Inferior parietal cortex (tissue), 1 donor: ENCODE results near the gene RIN2.

Experiments used
- DNase-seq: peaks from one replicate; pipeline ENCODE4 v3.0.0-alpha.2; 2016; ENCODE audit errors: extremely low spot score

The RIN2 gene, protein sequence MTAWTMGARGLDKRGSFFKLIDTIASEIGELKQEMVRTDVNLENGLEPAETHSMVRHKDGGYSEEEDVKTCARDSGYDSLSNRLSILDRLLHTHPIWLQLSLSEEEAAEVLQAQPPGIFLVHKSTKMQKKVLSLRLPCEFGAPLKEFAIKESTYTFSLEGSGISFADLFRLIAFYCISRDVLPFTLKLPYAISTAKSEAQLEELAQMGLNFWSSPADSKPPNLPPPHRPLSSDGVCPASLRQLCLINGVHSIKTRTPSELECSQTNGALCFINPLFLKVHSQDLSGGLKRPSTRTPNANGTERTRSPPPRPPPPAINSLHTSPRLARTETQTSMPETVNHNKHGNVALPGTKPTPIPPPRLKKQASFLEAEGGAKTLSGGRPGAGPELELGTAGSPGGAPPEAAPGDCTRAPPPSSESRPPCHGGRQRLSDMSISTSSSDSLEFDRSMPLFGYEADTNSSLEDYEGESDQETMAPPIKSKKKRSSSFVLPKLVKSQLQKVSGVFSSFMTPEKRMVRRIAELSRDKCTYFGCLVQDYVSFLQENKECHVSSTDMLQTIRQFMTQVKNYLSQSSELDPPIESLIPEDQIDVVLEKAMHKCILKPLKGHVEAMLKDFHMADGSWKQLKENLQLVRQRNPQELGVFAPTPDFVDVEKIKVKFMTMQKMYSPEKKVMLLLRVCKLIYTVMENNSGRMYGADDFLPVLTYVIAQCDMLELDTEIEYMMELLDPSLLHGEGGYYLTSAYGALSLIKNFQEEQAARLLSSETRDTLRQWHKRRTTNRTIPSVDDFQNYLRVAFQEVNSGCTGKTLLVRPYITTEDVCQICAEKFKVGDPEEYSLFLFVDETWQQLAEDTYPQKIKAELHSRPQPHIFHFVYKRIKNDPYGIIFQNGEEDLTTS

DNA sequence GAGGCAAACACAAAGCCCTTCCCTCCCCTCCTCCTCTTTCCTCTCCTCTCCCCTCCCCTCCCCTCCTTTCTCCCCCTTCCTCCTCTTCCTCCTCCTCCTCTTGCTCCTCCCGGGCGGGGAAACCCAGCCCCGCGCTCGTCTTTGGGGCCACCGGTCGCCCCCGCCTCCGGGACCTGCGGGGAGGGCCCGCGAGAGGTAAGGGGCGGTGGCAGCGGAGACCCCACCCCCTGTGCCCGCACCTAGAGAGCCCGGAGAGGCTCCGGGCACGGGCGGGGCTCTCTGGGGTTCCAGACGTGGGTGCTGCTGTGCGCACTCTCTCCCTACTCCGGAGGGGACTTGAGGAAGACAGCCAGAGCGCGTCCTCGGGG, at the start of gene RIN2:
Gene RIN2 (plus strand): TSS at position 126 of the 368 bp plus-strand sequence. CDS start 131,344 bp downstream, outside the sequence.
- no peak for DNase-seq

DNA sequence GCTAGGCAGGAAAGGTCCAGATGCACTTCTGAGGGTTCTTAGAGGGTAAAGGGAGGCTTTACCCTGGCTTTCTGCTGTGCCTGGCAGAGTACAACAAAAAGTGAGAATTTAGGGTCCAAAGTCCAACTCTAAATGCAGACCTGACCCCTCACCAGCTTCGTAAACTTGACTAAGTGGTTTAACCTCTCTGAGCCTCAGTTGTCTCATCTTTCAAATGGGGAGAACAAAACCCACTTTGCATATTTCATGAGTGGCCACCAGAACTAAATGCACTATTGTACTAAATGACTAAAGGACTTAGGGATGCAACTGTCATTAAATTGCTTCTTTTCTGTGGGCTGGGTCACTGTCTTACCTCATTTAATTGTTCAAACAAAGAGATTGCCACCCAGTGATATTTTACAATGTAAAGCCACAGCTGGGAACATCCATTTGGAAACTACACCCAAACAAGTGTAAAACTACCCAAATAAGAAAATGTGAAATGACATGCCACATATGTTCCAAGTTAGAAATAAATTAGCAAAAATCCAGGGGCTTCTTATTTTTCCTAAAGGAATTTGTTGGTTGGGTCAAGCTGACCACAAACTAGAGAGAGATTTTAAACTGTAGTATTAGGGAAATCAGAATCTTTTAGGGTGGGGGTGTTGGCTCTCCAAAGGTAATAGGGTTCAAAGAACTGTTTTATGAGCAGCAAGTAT, 48.3 kb upstream of the RIN2 start:
- no peak for DNase-seq

DNA sequence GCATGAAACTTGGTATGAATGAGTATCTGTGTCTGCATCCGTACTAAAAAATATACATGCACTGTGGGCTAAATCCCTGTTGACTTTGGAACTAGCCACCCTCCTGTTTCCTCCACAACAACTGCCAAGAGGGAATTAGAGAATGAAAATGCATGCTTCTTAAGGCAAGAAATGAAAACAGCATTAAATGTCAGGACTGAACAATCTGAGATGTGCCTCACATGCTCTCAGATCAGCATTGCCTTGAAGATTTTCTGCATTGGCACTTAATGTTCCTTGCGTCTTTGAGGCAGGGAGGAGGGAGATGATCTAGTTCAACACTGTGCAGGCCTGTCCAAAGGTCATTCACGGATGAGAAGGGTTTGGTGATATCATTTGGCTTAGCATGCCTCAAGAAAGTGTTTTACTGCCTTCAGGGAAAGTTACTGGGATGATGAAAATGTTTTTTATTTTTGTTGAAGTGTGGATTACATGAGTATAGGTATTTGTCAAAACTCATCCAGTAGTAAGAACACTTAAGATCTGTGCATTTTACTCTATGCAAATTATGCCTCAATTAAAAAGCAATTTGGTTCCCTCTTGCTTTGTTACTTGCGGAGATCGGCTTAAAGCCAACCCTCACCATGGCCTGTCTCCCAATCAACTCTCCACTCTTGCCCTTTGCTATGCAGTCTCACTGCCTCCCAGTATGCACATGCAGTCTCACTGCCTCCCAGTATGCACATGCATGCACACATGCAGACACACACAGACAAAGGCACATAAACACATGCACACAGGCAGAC, 47.5 kb upstream of the RIN2 start:
- no peak for DNase-seq

DNA sequence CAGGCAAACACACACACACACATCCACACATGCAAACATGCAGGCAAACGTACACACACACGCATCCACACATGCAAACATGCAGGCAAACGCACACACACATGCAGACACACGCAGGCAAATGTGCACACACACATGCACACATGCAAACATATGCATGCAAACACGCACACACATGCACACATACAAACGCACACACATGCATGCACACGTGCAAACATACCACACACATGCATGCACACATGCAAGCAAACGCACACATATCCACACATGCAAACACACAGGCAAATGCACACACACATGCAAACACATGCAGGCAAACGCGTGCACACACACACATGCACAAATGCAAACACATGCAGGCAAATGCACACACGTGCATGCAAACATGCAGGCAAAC, 46.9 kb upstream of the RIN2 start:
- DNase-seq = no peak

DNA sequence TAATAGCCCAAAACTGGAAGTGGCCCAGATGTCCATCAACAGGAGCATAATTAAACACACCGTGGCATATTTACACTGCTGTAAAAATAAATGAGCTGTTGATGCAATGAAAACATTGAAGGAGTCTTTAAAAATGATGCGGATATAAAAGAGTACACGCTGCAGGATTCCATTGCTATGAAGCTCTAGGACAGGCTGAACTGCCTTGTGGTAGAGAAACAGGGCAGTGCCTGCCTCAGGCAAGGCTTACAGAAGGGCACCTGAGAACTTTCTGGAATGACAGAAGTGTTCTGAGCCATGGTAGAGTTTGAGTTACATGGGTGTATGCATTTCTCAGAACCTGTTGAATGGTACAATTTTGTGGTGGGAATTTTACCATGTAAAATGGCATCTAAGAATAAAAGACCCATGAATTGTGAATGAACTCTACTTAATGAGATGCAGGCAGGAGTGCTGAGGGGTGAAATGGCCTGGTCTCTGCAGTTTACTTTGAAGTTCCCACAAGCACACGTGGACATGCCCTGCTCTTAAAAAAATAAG, 45.3 kb upstream of the RIN2 start:
- DNase-seq = no peak

DNA sequence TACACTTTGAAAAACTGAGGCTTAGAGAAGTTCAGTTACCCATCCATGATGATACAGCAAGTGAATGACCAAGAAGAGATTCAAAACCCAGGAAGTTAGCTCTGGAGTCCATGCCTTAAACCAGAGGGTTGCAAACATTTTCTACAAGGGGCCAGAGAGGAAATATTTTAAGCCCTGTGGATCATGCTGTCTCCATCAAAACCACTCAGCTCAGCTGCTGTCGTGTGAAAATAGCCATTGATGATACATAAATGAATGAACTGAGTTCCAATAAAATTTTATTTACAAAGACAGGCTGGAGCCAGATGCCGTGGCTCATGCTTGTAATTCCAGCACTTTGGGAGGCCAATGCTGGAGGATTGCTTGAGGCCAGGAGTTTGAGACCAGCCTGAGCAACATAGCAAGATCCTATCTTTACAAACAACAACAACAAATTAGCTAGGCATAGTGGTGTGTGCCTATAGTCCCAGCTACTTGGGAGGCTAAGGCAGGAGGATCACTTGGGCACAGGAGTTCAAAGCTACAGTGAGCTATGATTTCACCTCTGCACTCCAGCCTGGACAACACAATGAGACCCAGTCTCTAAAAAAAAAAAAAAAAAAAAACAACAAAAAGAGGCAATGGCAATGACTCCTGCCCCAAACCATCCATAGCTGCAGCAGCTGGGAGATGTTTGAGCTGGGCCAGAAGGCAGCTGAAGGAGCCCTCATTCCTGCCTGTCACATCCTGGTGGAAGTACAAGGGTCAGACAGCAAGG, 44.1 kb upstream of the RIN2 start:
- no peak for DNase-seq

DNA sequence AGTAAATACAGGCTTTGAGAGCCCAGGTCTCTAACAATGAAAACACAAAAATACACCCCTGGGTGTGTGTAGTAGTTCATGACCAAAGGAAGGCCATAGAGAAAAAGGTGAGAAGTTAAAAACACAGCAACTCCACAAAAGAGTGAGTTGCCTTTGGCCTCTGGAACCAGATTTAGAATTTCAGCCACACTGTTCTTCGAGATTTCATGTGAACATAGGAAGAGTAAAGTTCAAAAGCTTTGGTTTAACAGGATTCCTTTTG, 43.5 kb upstream of the RIN2 start:
- DNase-seq = no peak

DNA sequence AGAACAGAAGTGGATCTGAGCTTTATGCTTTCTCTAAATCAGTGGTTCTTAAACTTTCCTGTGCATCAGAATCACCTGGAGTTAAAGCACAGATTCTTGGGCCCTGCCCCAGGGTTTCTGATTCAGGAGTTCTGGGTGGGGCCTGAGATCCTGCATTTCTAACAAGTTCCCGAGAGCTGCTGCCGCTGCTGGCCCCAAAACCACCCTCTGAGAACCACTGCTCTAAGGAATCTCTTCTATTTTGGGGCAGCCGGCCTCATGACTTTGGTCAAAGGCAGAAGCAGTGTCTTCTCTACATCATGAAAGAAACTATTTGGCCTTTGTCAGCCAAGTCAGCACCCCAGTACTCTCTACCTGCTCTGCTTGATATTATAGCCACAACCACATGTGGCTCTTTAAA, 42.1 kb upstream of the RIN2 start:
- DNase-seq = no peak

DNA sequence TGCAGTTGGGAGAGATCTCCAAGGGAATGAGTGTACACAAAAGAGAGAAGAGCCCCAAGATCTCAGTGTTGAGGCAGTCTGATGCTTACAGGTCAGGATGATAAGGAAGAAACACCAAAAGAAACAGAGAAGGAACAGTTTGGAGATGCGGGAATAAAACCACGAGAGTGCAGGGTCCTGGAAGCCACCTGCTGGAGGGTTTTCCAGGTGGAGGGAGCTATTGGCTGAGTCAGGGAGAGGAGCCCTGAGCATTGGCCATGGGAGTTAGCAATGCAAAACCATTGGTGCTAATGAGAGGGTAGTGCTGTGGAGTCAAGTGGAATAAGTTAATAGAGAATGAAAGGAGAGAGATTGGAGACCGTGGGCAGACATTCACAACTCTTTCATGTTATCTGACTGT, 39.2 kb upstream of the RIN2 start:
- no peak for DNase-seq

DNA sequence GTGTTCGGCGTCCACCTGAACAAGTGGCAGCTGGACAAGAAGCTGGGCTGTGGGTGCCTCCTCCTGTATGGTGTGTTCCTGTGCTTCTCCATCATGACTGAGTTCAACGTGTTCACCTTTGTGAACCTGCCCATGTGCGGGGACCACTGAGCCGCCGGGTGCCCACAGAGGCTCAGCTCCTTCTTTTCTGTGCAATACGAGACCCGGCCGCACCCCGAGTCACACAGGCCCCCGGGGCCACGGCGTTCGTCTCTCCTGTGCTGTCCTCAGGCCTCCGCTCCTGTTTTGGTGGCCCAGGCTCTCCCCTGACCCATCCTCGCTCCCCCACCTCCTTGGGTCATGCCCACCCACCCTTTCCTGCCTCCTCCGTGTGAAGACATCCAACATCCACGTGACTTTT, 37.1 kb upstream of the RIN2 start:
- DNase-seq = no peak

DNA sequence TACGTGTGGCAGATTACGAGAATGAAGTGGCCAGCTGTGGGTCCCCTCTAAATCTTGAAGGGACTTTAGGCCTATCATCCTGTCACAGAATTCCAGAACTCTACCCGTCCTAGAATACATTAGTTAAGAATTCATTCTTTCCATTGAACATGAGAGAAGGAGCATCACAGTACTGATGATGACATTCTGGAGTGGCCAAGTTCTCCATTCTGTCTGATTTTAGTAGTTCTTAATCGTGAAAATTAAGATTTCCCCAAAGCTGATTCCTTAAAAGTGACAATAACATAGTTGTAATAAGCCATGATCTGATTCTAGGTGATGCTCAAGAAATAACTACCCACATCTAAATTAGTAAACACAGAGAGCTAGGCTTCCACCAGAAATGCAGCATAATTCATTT, 35.0 kb upstream of the RIN2 start:
- no peak for DNase-seq

DNA sequence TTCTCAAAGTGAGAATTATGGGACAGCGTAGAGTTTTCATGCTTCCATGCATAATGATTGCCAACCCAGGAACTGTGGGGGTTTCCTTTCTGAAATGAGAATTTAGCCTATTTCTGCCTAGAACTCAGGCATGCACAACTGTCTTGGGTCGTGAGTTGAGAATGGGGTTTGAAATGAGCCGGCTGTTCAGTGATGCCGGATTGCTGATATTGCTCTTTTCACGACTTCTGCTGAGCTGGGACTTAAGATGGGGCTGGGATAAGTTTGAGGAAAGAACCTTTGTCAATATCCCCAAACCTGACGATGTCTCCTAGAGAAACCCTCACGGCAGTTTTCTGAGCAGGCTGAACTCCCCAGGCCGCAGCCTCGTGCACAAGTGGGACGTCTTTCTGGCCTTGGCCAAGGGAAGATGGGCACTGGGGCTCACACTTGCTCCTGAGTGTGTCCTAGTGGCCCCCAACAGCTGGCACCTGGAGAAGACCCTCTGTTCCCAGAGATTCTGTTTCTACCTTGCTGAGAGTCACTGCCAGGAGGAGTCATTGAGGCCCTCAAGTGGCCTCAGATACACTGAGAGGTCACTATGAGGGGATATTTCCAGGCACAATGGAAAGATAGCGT, 34.1 kb upstream of the RIN2 start:
- no peak for DNase-seq

DNA sequence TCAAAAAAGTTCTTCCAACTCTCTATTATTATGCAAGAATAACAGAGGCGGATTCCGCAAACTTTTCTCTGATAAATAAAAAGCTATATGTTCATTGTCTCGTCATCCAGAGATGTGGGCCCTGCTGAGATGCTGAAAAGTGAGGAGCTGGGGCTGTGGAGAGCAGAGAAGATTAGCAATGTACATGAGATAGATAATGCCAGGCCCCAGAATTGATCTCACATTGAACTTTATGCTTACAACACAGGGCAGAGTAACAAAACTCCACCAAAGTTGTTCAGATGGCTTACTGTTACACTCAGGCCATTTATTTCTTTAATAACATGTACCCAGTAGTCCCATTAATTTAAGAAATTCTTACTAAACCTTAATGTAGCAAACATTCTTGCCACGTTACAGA, 32.7 kb upstream of the RIN2 start:
- DNase-seq = no peak

DNA sequence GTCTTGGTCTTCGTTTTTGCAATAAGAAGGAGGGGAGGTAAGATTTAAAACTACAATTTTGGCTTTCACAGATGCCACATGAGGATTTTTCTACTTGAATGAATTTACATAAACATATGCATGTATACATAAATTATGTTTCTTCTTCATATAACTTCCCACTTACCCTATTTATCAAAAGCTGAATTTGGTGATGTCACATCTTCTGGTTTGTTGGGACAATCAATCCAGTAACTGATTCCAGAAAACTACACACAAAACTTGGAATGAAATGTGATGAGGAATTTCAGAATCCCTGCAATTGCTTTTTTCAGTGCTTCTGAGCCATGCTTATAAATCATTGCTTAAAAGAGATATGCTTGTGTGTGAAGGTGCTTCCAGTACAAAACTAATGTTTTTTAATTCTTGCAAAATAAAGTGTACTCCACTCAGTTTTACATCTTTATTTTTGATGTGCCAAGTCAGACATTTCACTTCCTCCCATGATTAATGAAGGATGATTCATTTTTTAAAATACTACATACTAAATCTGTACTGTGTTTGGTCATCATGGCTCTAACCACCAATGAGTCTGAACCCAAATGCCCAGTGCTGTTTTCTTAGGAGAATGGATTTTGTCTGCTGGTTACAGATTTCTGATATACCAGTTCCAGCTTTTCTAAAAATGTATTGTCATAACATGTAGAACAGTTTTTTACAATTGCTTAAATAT, 32.1 kb upstream of the RIN2 start:
- DNase-seq = no peak

DNA sequence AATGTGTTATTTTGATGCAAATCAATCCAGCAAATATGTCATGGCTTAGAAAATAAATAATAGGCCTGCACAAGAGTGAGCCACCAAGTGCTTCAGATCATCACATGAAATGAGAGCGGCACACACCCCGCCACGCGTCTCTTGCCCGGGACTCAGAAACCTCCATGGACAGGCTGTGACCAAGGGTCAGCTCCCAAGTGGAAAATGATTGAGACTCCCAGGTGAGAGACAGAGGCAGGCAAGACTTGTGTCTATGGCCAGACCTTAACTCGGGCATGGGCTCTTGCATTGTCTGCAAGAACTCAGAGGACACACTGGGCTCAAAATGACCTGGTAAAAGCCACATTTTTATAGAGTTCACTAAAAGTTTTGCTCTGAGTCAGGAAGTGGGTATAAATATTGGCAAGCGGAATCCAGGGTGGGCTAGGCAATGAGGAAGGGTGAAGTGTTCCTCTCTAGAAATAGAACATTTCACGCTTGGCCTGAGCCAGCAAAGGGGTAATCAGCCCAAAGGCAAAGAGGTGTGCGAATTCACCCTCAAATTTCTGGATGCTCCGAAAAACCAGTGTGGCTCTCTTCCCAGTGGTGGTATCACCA, 30.7 kb upstream of the RIN2 start:
- no peak for DNase-seq

DNA sequence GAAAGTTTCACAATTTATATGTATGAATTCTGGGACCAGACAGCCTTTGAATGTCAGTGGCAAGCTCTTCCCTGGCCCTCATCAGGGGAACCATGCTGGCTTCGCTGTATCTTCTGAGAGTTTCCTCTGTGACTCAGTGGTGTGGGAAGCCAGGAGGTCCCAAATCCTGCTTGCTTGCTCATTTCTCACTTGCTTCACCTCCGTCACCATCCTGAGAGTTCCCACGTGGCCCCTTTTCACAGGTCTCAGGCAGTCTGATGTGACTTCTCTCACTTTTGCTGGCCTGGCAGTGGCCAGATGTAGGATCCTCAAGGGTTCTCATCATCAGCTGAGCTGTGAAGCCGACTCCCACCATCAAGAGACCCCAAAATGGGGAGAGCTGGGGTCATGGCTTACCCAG, 28.4 kb upstream of the RIN2 start:
- DNase-seq = no peak

DNA sequence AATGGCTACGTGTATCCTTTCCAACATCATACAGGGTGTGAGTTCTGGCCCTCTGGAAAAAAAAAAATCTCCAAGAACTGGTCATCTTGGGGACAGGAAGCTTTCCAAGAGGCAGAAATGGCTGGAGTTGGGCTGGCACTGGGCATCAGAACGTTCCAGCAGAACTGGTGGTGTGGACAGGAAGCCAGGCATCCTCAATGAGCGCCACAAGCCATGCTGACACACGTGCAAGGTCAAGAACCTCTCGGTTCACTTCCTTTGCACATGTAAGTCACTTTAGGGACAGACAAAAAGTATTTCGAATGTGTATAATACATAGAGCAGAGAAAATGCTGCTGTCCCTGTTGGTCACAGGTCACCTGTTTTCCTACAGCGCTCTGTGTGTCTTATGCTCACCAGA, 27.4 kb upstream of the RIN2 start:
- DNase-seq = no peak

DNA sequence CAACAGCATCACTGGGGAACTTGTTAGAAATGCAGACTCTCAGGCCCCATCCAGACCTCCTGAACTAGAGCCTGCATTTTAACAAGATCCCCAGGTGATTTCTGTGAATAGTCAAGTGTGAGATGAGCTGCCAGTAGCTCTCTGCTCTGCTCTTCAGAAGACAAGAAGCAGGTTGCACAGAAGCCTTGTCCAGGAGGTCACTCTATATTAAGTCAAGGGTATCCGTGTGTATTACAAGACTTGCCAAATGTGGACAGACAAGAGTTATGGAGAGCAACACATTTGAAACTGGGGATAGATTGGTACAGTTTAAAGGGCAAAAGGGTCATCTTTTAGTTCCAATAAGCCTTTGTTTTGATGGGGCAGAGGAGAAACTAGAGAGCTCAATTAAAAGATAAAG, 23.2 kb upstream of the RIN2 start:
- no peak for DNase-seq

DNA sequence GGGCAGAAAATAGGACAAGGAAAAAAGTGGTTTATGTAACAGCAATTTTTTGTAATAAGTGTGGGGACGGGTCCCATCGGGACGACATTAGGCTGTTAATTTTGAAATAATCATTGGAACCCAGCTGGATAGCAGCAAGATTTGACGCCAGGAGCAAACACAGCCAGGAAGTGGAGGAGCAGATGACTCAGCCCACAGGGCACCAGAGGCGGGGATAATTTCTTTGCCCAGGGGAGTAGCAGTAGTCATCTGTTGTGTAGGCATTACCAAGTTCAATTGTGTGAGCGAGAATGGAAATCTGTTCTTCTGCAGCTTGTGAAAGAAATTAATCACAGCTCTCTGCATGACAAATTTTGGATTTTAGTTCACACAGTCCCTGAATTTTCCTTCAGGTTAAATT, 22.6 kb upstream of the RIN2 start:
- DNase-seq = peak; percentile 42
